K562 (cell line): Measurements from ENCODE around the gene HNRNPU. TPM values are rescaled to one million over a fixed set of nuclear protein-coding genes. Genes with fewer than 3 reads are reported as not detected.

Experiments used
- ATAC-seq: fragments of 200-7000 bp; cut with Tn5 transposase; 3 replicates; pipeline ENCODE4 v1.9.1; 2020; ENCODE audit warnings: moderate library complexity
- BruUV-seq: library from RNA; stranded (reverse); fragments of 400-500 nt; replicated peaks from 2 replicates; lab custom pipeline; 2021; lab: Mats Ljungman, UMichigan
- CTCF ChIA-PET: fragments of 300-600 bp; formaldehyde crosslinking; extraction: SDS; loops from one replicate; lab custom pipeline; 2021; ENCODE audit warnings: low intra/inter-chr PET ratio; lab: Yijun Ruan, JAX
- POLR2A ChIA-PET: fragments of 300-600, 350-650 bp; sonication (Branson Sonifier 250); formaldehyde crosslinking; extraction: SDS; loops from one replicate; lab custom pipeline; 2021; ENCODE audit warnings: antibody characterized with exemption, inconsistent platforms; lab: Yijun Ruan, JAX
- DNase-seq, 4 experiments: peaks; one replicate each; pipeline versions ENCODE4 v3.0.0 to v3.0.0-alpha.2; 2011 to 2018; ENCODE audit warnings: low spot score in 3 of 4, mixed read lengths in 3 of 4; ENCODE audit errors: extremely low read depth in 1 of 4
- FAIRE-seq: peaks from 2 replicates; lab custom pipeline; 2011; peaks lifted over from hg19 to GRCh38; lab: Jason Lieb, UNC
- H2AFZ ChIP-seq: 2 replicates; pipeline ENCODE4 v1.6.0; 2011; ENCODE audit warnings: low read depth, low read length, control low read depth, inconsistent platforms
- H3K27ac ChIP-seq: fragments of 200-600 bp; 3 replicates; pipeline ENCODE4 v1.8.0; 2011; ENCODE audit warnings: low read depth, mild to moderate bottlenecking, control low read depth, inconsistent platforms, low read length, moderate library complexity, mixed read lengths; ENCODE audit errors: extremely low read depth
- H3K27me3 ChIP-seq, 2 experiments: fragments of 300-600 bp in 1 of 2; 2 replicates in 1 of 2; 3 replicates in 1 of 2; pipeline versions ENCODE4 v1.6.0 to v1.8.0; 2011; ENCODE audit warnings: inconsistent platforms in 2 of 2, low read length in 2 of 2, mild to moderate bottlenecking in 1 of 2, mixed read lengths in 1 of 2, moderate library complexity in 1 of 2; ENCODE audit not compliant: control insufficient read depth in 2 of 2, insufficient read depth in 2 of 2
- H3K36me3 ChIP-seq: fragments of 300-600 bp; 3 replicates; pipeline ENCODE4 v1.8.0; 2011; ENCODE audit warnings: mild to moderate bottlenecking, low read length, inconsistent platforms; ENCODE audit not compliant: control insufficient read depth, insufficient read depth
- H3K4me1 ChIP-seq, 2 experiments: fragments of 200-600 bp in 1 of 2; replicated peaks in 1 of 2; 2 replicates in 1 of 2; 3 replicates in 1 of 2; pipeline versions ENCODE4 v1.5.1 to v1.8.0; 2011; ENCODE audit warnings: inconsistent platforms in 2 of 2, low read length in 2 of 2, mild to moderate bottlenecking in 1 of 2, mixed read lengths in 1 of 2, moderate library complexity in 1 of 2; ENCODE audit not compliant: control insufficient read depth in 2 of 2, insufficient read depth in 2 of 2
- H3K4me2 ChIP-seq: 2 replicates; pipeline ENCODE4 v1.6.1; 2011; ENCODE audit warnings: low read length, control low read depth, inconsistent platforms, mixed read lengths; ENCODE audit not compliant: insufficient read depth
- H3K4me3 ChIP-seq: fragments of 200-600 bp; sonication (generic), shearing (Covaris generic); 2 replicates; pipeline ENCODE4 v1.5.1; 2016; ENCODE audit warnings: control low read depth, inconsistent platforms
- H3K79me2 ChIP-seq: fragments of 200-600 bp; 3 replicates; pipeline ENCODE4 v1.8.0; 2011; ENCODE audit warnings: low read length, inconsistent platforms; ENCODE audit not compliant: control insufficient read depth, insufficient read depth
- H3K9ac ChIP-seq, 2 experiments: 2 replicates each; pipeline versions ENCODE4 v1.6.0 to v1.6.1; 2011; ENCODE audit warnings: low read depth in 2 of 2, low read length in 2 of 2, control low read depth in 1 of 2, inconsistent platforms in 1 of 2, mild to moderate bottlenecking in 1 of 2, mixed read lengths in 1 of 2; ENCODE audit not compliant: insufficient read depth in 1 of 2
- H3K9me1 ChIP-seq: one replicate; pipeline ENCODE4 v1.6.0; 2011; ENCODE audit warnings: inconsistent platforms, mild to moderate bottlenecking, low read length, moderate library complexity; ENCODE audit not compliant: control insufficient read depth, insufficient read depth
- H3K9me3 ChIP-seq: replicated peaks from 2 replicates; pipeline ENCODE4 v1.5.1; 2011; ENCODE audit warnings: low read depth, low read length, inconsistent platforms; ENCODE audit not compliant: control insufficient read depth, insufficient read depth
- H4K20me1 ChIP-seq: replicated peaks from 2 replicates; pipeline ENCODE4 v1.6.1; 2011; ENCODE audit warnings: low read length, inconsistent platforms, mixed read lengths; ENCODE audit not compliant: control insufficient read depth, insufficient read depth
- BRD4 ChIP-seq: fragments of 200-600 bp; sonication (generic); IDR thresholded peaks from 2 replicates; pipeline ENCODE4 v1.6.1; 2017; ENCODE audit warnings: inconsistent platforms
- CBFB ChIP-seq: sonication (generic); formaldehyde crosslinking; IDR thresholded peaks from 2 replicates; pipeline ENCODE4 v1.4.0; 2020; ENCODE audit warnings: mild to moderate bottlenecking, missing genetic modification reagents
- EWSR1 ChIP-seq: fragments of 450-650 bp; IDR thresholded peaks from 2 replicates; pipeline ENCODE4 v1.6.1; 2018; ENCODE audit warnings: borderline replicate concordance, mild to moderate bottlenecking, low read depth, moderate library complexity; ENCODE audit not compliant: partially characterized antibody
- NFIC ChIP-seq: fragments of 450-650 bp; IDR thresholded peaks from 2 replicates; pipeline ENCODE4 v1.6.1; 2017; ENCODE audit warnings: mild to moderate bottlenecking, inconsistent platforms
- NFIX ChIP-seq: fragments of 250-450 bp; sonication (Bioruptor Pico); IDR thresholded peaks from 2 replicates; pipeline ENCODE4 v1.4.0; 2020; ENCODE audit warnings: low read depth, mild to moderate bottlenecking, moderate library complexity
- POLR2B ChIP-seq: fragments of 450-650 bp; IDR thresholded peaks from 2 replicates; pipeline ENCODE4 v1.6.1; 2018; ENCODE audit warnings: low read depth; ENCODE audit not compliant: partially characterized antibody
- POLR2G ChIP-seq: fragments of 200-400 bp; formaldehyde crosslinking; IDR thresholded peaks from 2 replicates; pipeline ENCODE4 v1.6.1; 2017; ENCODE audit warnings: low read depth, mild to moderate bottlenecking, antibody characterized with exemption, low read length, moderate library complexity
- TAF1 ChIP-seq: IDR thresholded peaks from 2 replicates; pipeline ENCODE4 v1.6.1; 2011; ENCODE audit warnings: mild to moderate bottlenecking, low read length, moderate library complexity; ENCODE audit not compliant: insufficient read depth, control insufficient read depth, severe bottlenecking; ENCODE audit errors: extremely low read depth
- TAF15 ChIP-seq: fragments of 200-400 bp; formaldehyde crosslinking; IDR thresholded peaks from 2 replicates; pipeline ENCODE4 v1.6.1; 2017; ENCODE audit warnings: mild to moderate bottlenecking, low read depth, low read length, moderate library complexity
- TRIM28 ChIP-seq: fragments of 450-650 bp; IDR thresholded peaks from 2 replicates; pipeline ENCODE4 v1.6.1; 2017
- TSC22D4 ChIP-seq: fragments of 450-650 bp; IDR thresholded peaks from 2 replicates; pipeline ENCODE4 v1.6.1; 2016; ENCODE audit warnings: missing genetic modification characterization, missing biosample characterization, control low read depth
- ZBTB1 ChIP-seq: sonication (generic); formaldehyde crosslinking; IDR thresholded peaks from 2 replicates; pipeline ENCODE4 v1.8.1; 2023; ENCODE audit warnings: missing genetic modification reagents, low read depth, mild to moderate bottlenecking, borderline replicate concordance
- ZBTB8A ChIP-seq: fragments of 450-650 bp; IDR thresholded peaks from 2 replicates; pipeline ENCODE4 v1.6.1; 2018; ENCODE audit warnings: mild to moderate bottlenecking, moderate library complexity; ENCODE audit not compliant: partially characterized antibody
- ZKSCAN3 ChIP-seq: fragments of 250-450 bp; sonication (Bioruptor Pico); IDR thresholded peaks from 2 replicates; pipeline ENCODE4 v1.4.0; 2020
- ZNF551 ChIP-seq: fragments of 250-450 bp; sonication (Bioruptor Pico); IDR thresholded peaks from 2 replicates; pipeline ENCODE4 v1.5.0; 2021; ENCODE audit warnings: mild to moderate bottlenecking, moderate library complexity
- ZNF695 ChIP-seq: fragments of 450-650 bp; formaldehyde crosslinking; IDR thresholded peaks from 2 replicates; pipeline ENCODE4 v1.4.0; 2020; ENCODE audit warnings: mild to moderate bottlenecking, moderate library complexity
- WGBS: fragments of 100-300 bp; shearing (Covaris generic); methylation state at CpG from one replicate; pipeline ENCODE4 v1.1.6; 2016; ENCODE audit warnings: low coverage, mixed read lengths; ENCODE audit not compliant: insufficient coverage; ENCODE audit errors: missing lambda C conversion rate; 5-methylcytosine and 5-hydroxymethylcytosine counted together
- in situ Hi-C: fragments of 300-500 bp; cut with MboI; formaldehyde crosslinking; loops from 4 replicates; pipeline ENCODE4 v1.15.0; 2018; ENCODE audit warnings: inconsistent platforms, mixed read lengths
- intact Hi-C: fragments of 100-400 bp; cut with micrococcal nuclease; formaldehyde crosslinking; loops from 2 replicates; pipeline ENCODE4 v1.14.2; 2022
- polyA plus RNA-seq, 8 experiments: library from polyadenylated mRNA; depleted of rRNA in 4 of 8; stranded (reverse) in 5 of 8; unstranded in 3 of 8; fragments of >200 nt; fragmentation: Nextera tagmentation in 2 of 8; fragmentation: Illumina TruSeq in 1 of 8; extraction: Ambion mirVana in 2 of 8; extraction: Trizol in 1 of 8; gene quantifications; 2 replicates each; pipeline versions ENCODE4 v1.2.1 to v1.2.3, GENCODE V29; 2011 to 2014; ENCODE audit warnings: inconsistent platforms in 1 of 8, missing spikeins in 1 of 8
- total RNA-seq, 7 experiments: library from RNA; depleted of rRNA in 6 of 7; stranded (reverse); fragments of >200 nt in 6 of 7; fragmentation: Illumina TruSeq in 2 of 7; extraction: Trizol in 2 of 7; gene quantifications; 2 replicates each; pipeline versions ENCODE4 v1.2.1 to v1.2.3, GENCODE V29; 2011 to 2021; ENCODE audit warnings: low replicate concordance in 1 of 7
- TF ChIP-seq, protein P1 (sequence below): fragments of 250-450 bp; sonication (Bioruptor Pico); IDR thresholded peaks from 2 replicates; pipeline ENCODE4 v1.8.0; 2022; ENCODE audit warnings: inconsistent platforms, mild to moderate bottlenecking, moderate library complexity, borderline replicate concordance
- TF ChIP-seq, protein P2 (sequence below): sonication (generic); formaldehyde crosslinking; IDR thresholded peaks from 2 replicates; pipeline ENCODE4 v1.8.0; 2022; ENCODE audit warnings: missing genetic modification reagents, mild to moderate bottlenecking, borderline replicate concordance
- TF ChIP-seq, protein P3 (sequence below): fragments of 450-650 bp; conservative IDR thresholded peaks from 2 replicates; pipeline ENCODE4 v1.6.1; 2016; ENCODE audit warnings: missing genetic modification characterization, low read depth, mild to moderate bottlenecking, missing compliant biosample characterization, moderate library complexity

HNRNPU gene
- total and polyA plus RNA-seq, 9 of the 15 experiments (the other 6 are each of a cell fraction or from before 2014, with no cell fraction given) = 159 to 777 (median 577) TPM

DNA sequence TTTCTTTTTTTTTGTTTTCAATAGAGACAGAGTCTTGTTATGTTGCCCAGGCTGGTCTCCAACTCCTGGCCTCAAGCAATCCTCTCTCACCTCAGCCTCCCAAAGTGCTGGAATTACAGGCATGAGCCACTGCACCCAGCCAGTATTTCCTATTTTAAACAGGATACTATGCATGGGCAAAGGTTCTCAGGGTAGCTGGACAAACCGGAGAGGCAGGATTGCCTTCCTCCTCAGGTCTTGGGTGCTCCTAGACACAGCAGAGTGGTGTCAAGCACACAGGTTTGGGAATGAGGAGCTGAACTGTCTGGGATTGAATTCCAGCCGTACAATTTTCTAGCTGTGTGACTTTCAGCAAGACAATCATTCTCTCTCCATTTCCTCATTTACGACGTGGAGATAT, 22.9 kb upstream of the HNRNPU start:
- Histone ChIP-seq H3K9me3 (no peaks in the 10 kb centered on the region), H3K4me1 (no peaks in the 10 kb centered on the region), H3K36me3 (no peaks in the 10 kb centered on the region), H3K79me2 (no peaks in the 10 kb centered on the region), H3K9me1 (no peaks in the 10 kb centered on the region)
- TF ChIP-seq EWSR1 (no peak), NFIX (CRISPR knock-in tag) (no peak), ZBTB8A (no peak), ZBTB1 (CRISPR knock-in tag) (no peak), ZNF551 (CRISPR knock-in tag) (no peak), ZNF695 (no peak), ZKSCAN3 (no peak), TAF1 (no peak), NFIC (no peak), TAF15 (no peak), CBFB (no peak), POLR2G (no peak), TRIM28 (no peak), POLR2B (no peak), TSC22D4 (tag) (no peak), BRD4 (no peak)
- TF ChIP-seq, protein P1, sequence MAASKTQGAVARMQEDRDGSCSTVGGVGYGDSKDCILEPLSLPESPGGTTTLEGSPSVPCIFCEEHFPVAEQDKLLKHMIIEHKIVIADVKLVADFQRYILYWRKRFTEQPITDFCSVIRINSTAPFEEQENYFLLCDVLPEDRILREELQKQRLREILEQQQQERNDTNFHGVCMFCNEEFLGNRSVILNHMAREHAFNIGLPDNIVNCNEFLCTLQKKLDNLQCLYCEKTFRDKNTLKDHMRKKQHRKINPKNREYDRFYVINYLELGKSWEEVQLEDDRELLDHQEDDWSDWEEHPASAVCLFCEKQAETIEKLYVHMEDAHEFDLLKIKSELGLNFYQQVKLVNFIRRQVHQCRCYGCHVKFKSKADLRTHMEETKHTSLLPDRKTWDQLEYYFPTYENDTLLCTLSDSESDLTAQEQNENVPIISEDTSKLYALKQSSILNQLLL (CRISPR knock-in tag) = no peak
- TF ChIP-seq, protein P2, sequence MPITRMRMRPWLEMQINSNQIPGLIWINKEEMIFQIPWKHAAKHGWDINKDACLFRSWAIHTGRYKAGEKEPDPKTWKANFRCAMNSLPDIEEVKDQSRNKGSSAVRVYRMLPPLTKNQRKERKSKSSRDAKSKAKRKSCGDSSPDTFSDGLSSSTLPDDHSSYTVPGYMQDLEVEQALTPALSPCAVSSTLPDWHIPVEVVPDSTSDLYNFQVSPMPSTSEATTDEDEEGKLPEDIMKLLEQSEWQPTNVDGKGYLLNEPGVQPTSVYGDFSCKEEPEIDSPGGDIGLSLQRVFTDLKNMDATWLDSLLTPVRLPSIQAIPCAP = no peak
- TF ChIP-seq, protein P3, sequence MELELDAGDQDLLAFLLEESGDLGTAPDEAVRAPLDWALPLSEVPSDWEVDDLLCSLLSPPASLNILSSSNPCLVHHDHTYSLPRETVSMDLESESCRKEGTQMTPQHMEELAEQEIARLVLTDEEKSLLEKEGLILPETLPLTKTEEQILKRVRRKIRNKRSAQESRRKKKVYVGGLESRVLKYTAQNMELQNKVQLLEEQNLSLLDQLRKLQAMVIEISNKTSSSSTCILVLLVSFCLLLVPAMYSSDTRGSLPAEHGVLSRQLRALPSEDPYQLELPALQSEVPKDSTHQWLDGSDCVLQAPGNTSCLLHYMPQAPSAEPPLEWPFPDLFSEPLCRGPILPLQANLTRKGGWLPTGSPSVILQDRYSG (tag) = no peak
- TF ChIP-seq, all 486 proteins: peak for 0
- ChIA-PET CTCF (no interaction called here), POLR2A (interaction anchor here (0.6 to 1.0 kb wide), 4 partner anchors 9 to 141 kb away, joined by 3 read pairs; no protein-coding TSS in a partner anchor)
- intact Hi-C loops = no loop called here
- H3K4me2 ChIP-seq = no peak overlapping the region
- no peak overlapping the region for H3K9ac ChIP-seq
- DNase-seq (no peak), FAIRE-seq (no peak), ATAC-seq (no peak)
- no TSS peak for BruUV-seq
- H3K27ac ChIP-seq = no peak overlapping the region
- H4K20me1 ChIP-seq = no peaks in the 10 kb centered on the region
- 58% methylated on average over 4 of the region's 4 CpGs for WGBS
- no peak overlapping the region for H3K4me3 ChIP-seq
- no peak overlapping the region for H2AFZ ChIP-seq
- in situ Hi-C loops = no loop called here
- H3K27me3 ChIP-seq = no peaks in the 10 kb centered on the region
